K562 (cell line): ENCODE measurements around the gene CDS2. TPM values are rescaled to one million over a fixed set of nuclear protein-coding genes. Genes with fewer than 3 reads are reported as not detected.

ENCODE experiments used
- ATAC-seq: fragments of 200-7000 bp; cut with Tn5 transposase; 3 replicates; pipeline ENCODE4 v1.9.1; 2020; ENCODE audit warnings: moderate library complexity
- BruUV-seq: library from RNA; stranded (reverse); fragments of 400-500 nt; replicated peaks from 2 replicates; lab custom pipeline; 2021; lab: Mats Ljungman, UMichigan
- CTCF ChIA-PET: fragments of 300-600 bp; formaldehyde crosslinking; extraction: SDS; loops from one replicate; lab custom pipeline; 2021; ENCODE audit warnings: low intra/inter-chr PET ratio; lab: Yijun Ruan, JAX
- POLR2A ChIA-PET: fragments of 300-600, 350-650 bp; sonication (Branson Sonifier 250); formaldehyde crosslinking; extraction: SDS; loops from one replicate; lab custom pipeline; 2021; ENCODE audit warnings: antibody characterized with exemption, inconsistent platforms; lab: Yijun Ruan, JAX
- DNase-seq, 4 experiments: peaks; one replicate each; pipeline versions ENCODE4 v3.0.0 to v3.0.0-alpha.2; 2011 to 2018; ENCODE audit warnings: low spot score in 3 of 4, mixed read lengths in 3 of 4; ENCODE audit errors: extremely low read depth in 1 of 4
- FAIRE-seq: peaks from 2 replicates; lab custom pipeline; 2011; peaks lifted over from hg19 to GRCh38; lab: Jason Lieb, UNC
- H2AFZ ChIP-seq: 2 replicates; pipeline ENCODE4 v1.6.0; 2011; ENCODE audit warnings: low read depth, low read length, control low read depth, inconsistent platforms
- H3K27ac ChIP-seq: fragments of 200-600 bp; 3 replicates; pipeline ENCODE4 v1.8.0; 2011; ENCODE audit warnings: low read depth, mild to moderate bottlenecking, control low read depth, inconsistent platforms, low read length, moderate library complexity, mixed read lengths; ENCODE audit errors: extremely low read depth
- H3K27me3 ChIP-seq, 2 experiments: fragments of 300-600 bp in 1 of 2; 2 replicates in 1 of 2; 3 replicates in 1 of 2; pipeline versions ENCODE4 v1.6.0 to v1.8.0; 2011; ENCODE audit warnings: inconsistent platforms in 2 of 2, low read length in 2 of 2, mild to moderate bottlenecking in 1 of 2, mixed read lengths in 1 of 2, moderate library complexity in 1 of 2; ENCODE audit not compliant: control insufficient read depth in 2 of 2, insufficient read depth in 2 of 2
- H3K36me3 ChIP-seq: fragments of 300-600 bp; 3 replicates; pipeline ENCODE4 v1.8.0; 2011; ENCODE audit warnings: mild to moderate bottlenecking, low read length, inconsistent platforms; ENCODE audit not compliant: control insufficient read depth, insufficient read depth
- H3K4me1 ChIP-seq, 2 experiments: fragments of 200-600 bp in 1 of 2; replicated peaks in 1 of 2; 2 replicates in 1 of 2; 3 replicates in 1 of 2; pipeline versions ENCODE4 v1.5.1 to v1.8.0; 2011; ENCODE audit warnings: inconsistent platforms in 2 of 2, low read length in 2 of 2, mild to moderate bottlenecking in 1 of 2, mixed read lengths in 1 of 2, moderate library complexity in 1 of 2; ENCODE audit not compliant: control insufficient read depth in 2 of 2, insufficient read depth in 2 of 2
- H3K4me2 ChIP-seq: 2 replicates; pipeline ENCODE4 v1.6.1; 2011; ENCODE audit warnings: low read length, control low read depth, inconsistent platforms, mixed read lengths; ENCODE audit not compliant: insufficient read depth
- H3K4me3 ChIP-seq: fragments of 200-600 bp; sonication (generic), shearing (Covaris generic); 2 replicates; pipeline ENCODE4 v1.5.1; 2016; ENCODE audit warnings: control low read depth, inconsistent platforms
- H3K79me2 ChIP-seq: fragments of 200-600 bp; 3 replicates; pipeline ENCODE4 v1.8.0; 2011; ENCODE audit warnings: low read length, inconsistent platforms; ENCODE audit not compliant: control insufficient read depth, insufficient read depth
- H3K9ac ChIP-seq, 2 experiments: 2 replicates each; pipeline versions ENCODE4 v1.6.0 to v1.6.1; 2011; ENCODE audit warnings: low read depth in 2 of 2, low read length in 2 of 2, control low read depth in 1 of 2, inconsistent platforms in 1 of 2, mild to moderate bottlenecking in 1 of 2, mixed read lengths in 1 of 2; ENCODE audit not compliant: insufficient read depth in 1 of 2
- H3K9me1 ChIP-seq: one replicate; pipeline ENCODE4 v1.6.0; 2011; ENCODE audit warnings: inconsistent platforms, mild to moderate bottlenecking, low read length, moderate library complexity; ENCODE audit not compliant: control insufficient read depth, insufficient read depth
- H3K9me3 ChIP-seq: replicated peaks from 2 replicates; pipeline ENCODE4 v1.5.1; 2011; ENCODE audit warnings: low read depth, low read length, inconsistent platforms; ENCODE audit not compliant: control insufficient read depth, insufficient read depth
- H4K20me1 ChIP-seq: replicated peaks from 2 replicates; pipeline ENCODE4 v1.6.1; 2011; ENCODE audit warnings: low read length, inconsistent platforms, mixed read lengths; ENCODE audit not compliant: control insufficient read depth, insufficient read depth
- ARID1B ChIP-seq: fragments of 450-650 bp; IDR thresholded peaks from 2 replicates; pipeline ENCODE4 v1.6.1; 2016; ENCODE audit warnings: antibody characterized with exemption, mild to moderate bottlenecking, inconsistent platforms
- C11orf30 ChIP-seq: fragments of 450-650 bp; IDR thresholded peaks from 2 replicates; pipeline ENCODE4 v1.6.1; 2016; ENCODE audit warnings: low read depth, mild to moderate bottlenecking
- KAT8 ChIP-seq: fragments of 450-650 bp; IDR thresholded peaks from 2 replicates; pipeline ENCODE4 v1.6.1; 2016; ENCODE audit warnings: low read depth, mild to moderate bottlenecking
- MAFG ChIP-seq: fragments of 450-650 bp; conservative IDR thresholded peaks from 2 replicates; pipeline ENCODE4 v1.6.1; 2016; ENCODE audit warnings: missing genetic modification characterization, missing compliant biosample characterization
- NFE2 ChIP-seq: IDR thresholded peaks from 2 replicates; pipeline ENCODE4 v1.6.1; 2014; ENCODE audit warnings: antibody characterized with exemption, low read depth
- NRF1 ChIP-seq, 2 experiments: fragments of 450-650 bp; IDR thresholded peaks in 1 of 2; conservative IDR thresholded peaks in 1 of 2; 2 replicates each; pipeline ENCODE4 v1.6.1; 2014; ENCODE audit warnings: mild to moderate bottlenecking in 2 of 2
- SOX6 ChIP-seq: fragments of 450-650 bp; IDR thresholded peaks from 2 replicates; pipeline ENCODE4 v1.6.1; 2014; ENCODE audit warnings: mild to moderate bottlenecking
- STAG1 ChIP-seq: sonication (generic); formaldehyde crosslinking; IDR thresholded peaks from 2 replicates; pipeline ENCODE4 v1.5.0; 2020; ENCODE audit warnings: missing genetic modification reagents, borderline replicate concordance
- TBL1XR1 ChIP-seq, 2 experiments: IDR thresholded peaks; 2 replicates each; pipeline ENCODE4 v1.6.1; 2012; ENCODE audit warnings: improper control_type of control experiment in 2 of 2, low read length in 2 of 2, mild to moderate bottlenecking in 1 of 2
- ZSCAN29 ChIP-seq: fragments of 450-650 bp; IDR thresholded peaks from 2 replicates; pipeline ENCODE4 v1.6.1; 2017
- WGBS: fragments of 100-300 bp; shearing (Covaris generic); methylation state at CpG from one replicate; pipeline ENCODE4 v1.1.6; 2016; ENCODE audit warnings: low coverage, mixed read lengths; ENCODE audit not compliant: insufficient coverage; ENCODE audit errors: missing lambda C conversion rate; 5-methylcytosine and 5-hydroxymethylcytosine counted together
- in situ Hi-C: fragments of 300-500 bp; cut with MboI; formaldehyde crosslinking; loops from 4 replicates; pipeline ENCODE4 v1.15.0; 2018; ENCODE audit warnings: inconsistent platforms, mixed read lengths
- intact Hi-C: fragments of 100-400 bp; cut with micrococcal nuclease; formaldehyde crosslinking; loops from 2 replicates; pipeline ENCODE4 v1.14.2; 2022
- polyA plus RNA-seq, 8 experiments: library from polyadenylated mRNA; depleted of rRNA in 4 of 8; stranded (reverse) in 5 of 8; unstranded in 3 of 8; fragments of >200 nt; fragmentation: Nextera tagmentation in 2 of 8; fragmentation: Illumina TruSeq in 1 of 8; extraction: Ambion mirVana in 2 of 8; extraction: Trizol in 1 of 8; gene quantifications; 2 replicates each; pipeline versions ENCODE4 v1.2.1 to v1.2.3, GENCODE V29; 2011 to 2014; ENCODE audit warnings: inconsistent platforms in 1 of 8, missing spikeins in 1 of 8
- total RNA-seq, 7 experiments: library from RNA; depleted of rRNA in 6 of 7; stranded (reverse); fragments of >200 nt in 6 of 7; fragmentation: Illumina TruSeq in 2 of 7; extraction: Trizol in 2 of 7; gene quantifications; 2 replicates each; pipeline versions ENCODE4 v1.2.1 to v1.2.3, GENCODE V29; 2011 to 2021; ENCODE audit warnings: low replicate concordance in 1 of 7
- TF ChIP-seq, protein P1 (sequence below): fragments of 200-800 bp; sonication (Bioruptor generic); IDR thresholded peaks from 2 replicates; pipeline ENCODE4 v1.6.1; 2016; ENCODE audit warnings: missing genetic modification characterization, missing compliant biosample characterization
- TF ChIP-seq, protein P2 (sequence below), 3 experiments: IDR thresholded peaks in 2 of 3; conservative IDR thresholded peaks in 1 of 3; 2 replicates each; pipeline ENCODE4 v1.5.1; 2011 to 2012; ENCODE audit warnings: low read length in 3 of 3, mild to moderate bottlenecking in 3 of 3, control low read depth in 2 of 3, improper control_type of control experiment in 1 of 3, inconsistent platforms in 1 of 3, low read depth in 1 of 3, mixed read lengths in 1 of 3, moderate library complexity in 1 of 3; ENCODE audit not compliant: insufficient read depth in 2 of 3

CDS2 gene
- total and polyA plus RNA-seq, 9 of the 15 experiments (the other 6 are each of a cell fraction or from before 2014, with no cell fraction given) = 6.4 to 46.4 (median 12.2) TPM

- TF ChIP-seq, protein P1, sequence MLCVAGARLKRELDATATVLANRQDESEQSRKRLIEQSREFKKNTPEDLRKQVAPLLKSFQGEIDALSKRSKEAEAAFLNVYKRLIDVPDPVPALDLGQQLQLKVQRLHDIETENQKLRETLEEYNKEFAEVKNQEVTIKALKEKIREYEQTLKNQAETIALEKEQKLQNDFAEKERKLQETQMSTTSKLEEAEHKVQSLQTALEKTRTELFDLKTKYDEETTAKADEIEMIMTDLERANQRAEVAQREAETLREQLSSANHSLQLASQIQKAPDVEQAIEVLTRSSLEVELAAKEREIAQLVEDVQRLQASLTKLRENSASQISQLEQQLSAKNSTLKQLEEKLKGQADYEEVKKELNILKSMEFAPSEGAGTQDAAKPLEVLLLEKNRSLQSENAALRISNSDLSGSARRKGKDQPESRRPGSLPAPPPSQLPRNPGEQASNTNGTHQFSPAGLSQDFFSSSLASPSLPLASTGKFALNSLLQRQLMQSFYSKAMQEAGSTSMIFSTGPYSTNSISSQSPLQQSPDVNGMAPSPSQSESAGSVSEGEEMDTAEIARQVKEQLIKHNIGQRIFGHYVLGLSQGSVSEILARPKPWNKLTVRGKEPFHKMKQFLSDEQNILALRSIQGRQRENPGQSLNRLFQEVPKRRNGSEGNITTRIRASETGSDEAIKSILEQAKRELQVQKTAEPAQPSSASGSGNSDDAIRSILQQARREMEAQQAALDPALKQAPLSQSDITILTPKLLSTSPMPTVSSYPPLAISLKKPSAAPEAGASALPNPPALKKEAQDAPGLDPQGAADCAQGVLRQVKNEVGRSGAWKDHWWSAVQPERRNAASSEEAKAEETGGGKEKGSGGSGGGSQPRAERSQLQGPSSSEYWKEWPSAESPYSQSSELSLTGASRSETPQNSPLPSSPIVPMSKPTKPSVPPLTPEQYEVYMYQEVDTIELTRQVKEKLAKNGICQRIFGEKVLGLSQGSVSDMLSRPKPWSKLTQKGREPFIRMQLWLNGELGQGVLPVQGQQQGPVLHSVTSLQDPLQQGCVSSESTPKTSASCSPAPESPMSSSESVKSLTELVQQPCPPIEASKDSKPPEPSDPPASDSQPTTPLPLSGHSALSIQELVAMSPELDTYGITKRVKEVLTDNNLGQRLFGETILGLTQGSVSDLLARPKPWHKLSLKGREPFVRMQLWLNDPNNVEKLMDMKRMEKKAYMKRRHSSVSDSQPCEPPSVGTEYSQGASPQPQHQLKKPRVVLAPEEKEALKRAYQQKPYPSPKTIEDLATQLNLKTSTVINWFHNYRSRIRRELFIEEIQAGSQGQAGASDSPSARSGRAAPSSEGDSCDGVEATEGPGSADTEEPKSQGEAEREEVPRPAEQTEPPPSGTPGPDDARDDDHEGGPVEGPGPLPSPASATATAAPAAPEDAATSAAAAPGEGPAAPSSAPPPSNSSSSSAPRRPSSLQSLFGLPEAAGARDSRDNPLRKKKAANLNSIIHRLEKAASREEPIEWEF (CRISPR knock-in tag) = no peak
- no peak for TF ChIP-seq ARID1B
- no peak for TF ChIP-seq KAT8
- TF ChIP-seq TBL1XR1 (IDR thresholded peaks at IDR 0.05; ENCODE audit: low read length in 2 of 2) = no peak
- TF ChIP-seq, all 486 proteins: peak for 0
Observed at GRCh38 chr20:5212907-5213487, 86.2 kb downstream of the CDS2 start (continued).

DNA sequence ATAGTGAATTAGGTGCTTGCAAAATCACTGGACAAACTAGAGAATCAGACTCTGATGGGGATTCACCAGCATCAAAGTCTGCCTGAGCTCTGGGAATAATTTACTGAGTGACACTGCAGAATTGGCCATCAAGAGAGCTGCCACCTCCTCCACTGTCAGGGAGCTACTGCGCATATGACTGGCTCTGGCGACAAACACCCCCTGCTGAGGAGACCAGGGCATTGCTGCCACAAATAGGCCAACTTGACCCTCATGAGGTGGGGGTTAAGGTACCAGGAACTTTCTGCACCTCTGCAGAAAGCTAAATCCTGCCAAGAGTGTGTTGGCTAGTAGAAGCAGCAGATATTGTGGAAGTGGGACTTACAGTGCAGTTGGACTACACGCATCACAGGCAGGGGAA lies 88.0 kb downstream of the CDS2 start:
- peak in 1 of 4 experiments; percentile 18 for DNase-seq
- ChIA-PET POLR2A (interaction anchor here (1.3 kb wide), 1 partner anchor 11 kb away, joined by 4 read pairs; no protein-coding TSS in a partner anchor), CTCF (no interaction called here)
- in situ Hi-C loops = loop anchor here (5.0 kb wide), 1 partner anchor 473 kb away; no protein-coding TSS in a partner anchor
- ATAC-seq = peak; percentile 70; the same call in 2 of the 3 replicates
- no peak overlapping the region for H2AFZ ChIP-seq
- no peak for FAIRE-seq
- H3K9me1 ChIP-seq = no peaks in the 10 kb centered on the region
- H3K4me3 ChIP-seq = no peak overlapping the region
- no peaks in the 10 kb centered on the region for H3K4me1 ChIP-seq
- no peaks in the 10 kb centered on the region; a peak in 1 of 5 replicates for H3K27me3 ChIP-seq
- intact Hi-C loops = no loop called here
- no peak overlapping the region for H3K4me2 ChIP-seq
- H3K27ac ChIP-seq = no peak overlapping the region
- no peak overlapping the region for H3K9ac ChIP-seq
- H3K79me2 ChIP-seq = no peaks in the 10 kb centered on the region
- no peaks in the 10 kb centered on the region for H3K9me3 ChIP-seq
- H3K36me3 ChIP-seq = no peaks in the 10 kb centered on the region
- H4K20me1 ChIP-seq = no peaks in the 10 kb centered on the region
- 9% methylated on average over 3 of the region's 3 CpGs for WGBS
- TF ChIP-seq NRF1 (conservative IDR thresholded peaks at IDR 0.05 in 1 of 2, IDR thresholded peaks at IDR 0.05 in 1 of 2) (peak; percentile 37 to 39; a peak in 2 of 4 replicates), MAFG (tag) (0 out of 2 replicates have a peak, but pooled peaks have one; percentile 11), C11orf30 (peak; percentile 19; the same call in 1 of the 2 replicates), SOX6 (no peak), STAG1 (CRISPR knock-in tag) (no peak), NFE2 (peak; percentile 29; the same call in 1 of the 2 replicates), ZSCAN29 (no peak)
- TF ChIP-seq, protein P2, sequence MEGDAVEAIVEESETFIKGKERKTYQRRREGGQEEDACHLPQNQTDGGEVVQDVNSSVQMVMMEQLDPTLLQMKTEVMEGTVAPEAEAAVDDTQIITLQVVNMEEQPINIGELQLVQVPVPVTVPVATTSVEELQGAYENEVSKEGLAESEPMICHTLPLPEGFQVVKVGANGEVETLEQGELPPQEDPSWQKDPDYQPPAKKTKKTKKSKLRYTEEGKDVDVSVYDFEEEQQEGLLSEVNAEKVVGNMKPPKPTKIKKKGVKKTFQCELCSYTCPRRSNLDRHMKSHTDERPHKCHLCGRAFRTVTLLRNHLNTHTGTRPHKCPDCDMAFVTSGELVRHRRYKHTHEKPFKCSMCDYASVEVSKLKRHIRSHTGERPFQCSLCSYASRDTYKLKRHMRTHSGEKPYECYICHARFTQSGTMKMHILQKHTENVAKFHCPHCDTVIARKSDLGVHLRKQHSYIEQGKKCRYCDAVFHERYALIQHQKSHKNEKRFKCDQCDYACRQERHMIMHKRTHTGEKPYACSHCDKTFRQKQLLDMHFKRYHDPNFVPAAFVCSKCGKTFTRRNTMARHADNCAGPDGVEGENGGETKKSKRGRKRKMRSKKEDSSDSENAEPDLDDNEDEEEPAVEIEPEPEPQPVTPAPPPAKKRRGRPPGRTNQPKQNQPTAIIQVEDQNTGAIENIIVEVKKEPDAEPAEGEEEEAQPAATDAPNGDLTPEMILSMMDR (IDR thresholded peaks at IDR 0.05 in 2 of 3, conservative IDR thresholded peaks at IDR 0.05 in 1 of 3; ENCODE audit: insufficient read depth in 2 of 3, low read depth in 1 of 3, low read length in 3 of 3) = peak in 2 of 3 experiments; percentile 10 to 12; a peak in 1 of 6 replicates
- TF ChIP-seq, all 486 proteins: peak for 5
- BruUV-seq = no TSS peak
